Ishikawa (cell line): ENCODE results near the gene ARHGEF4.

Source experiments
- CEBPB ChIP-seq: IDR thresholded peaks from 2 replicates; pipeline ENCODE4 v1.6.1; 2012
- CREB1 ChIP-seq: IDR thresholded peaks from 2 replicates; pipeline ENCODE4 v1.6.1; 2012; ENCODE audit warnings: low read depth
- EP300 ChIP-seq: IDR thresholded peaks from 2 replicates; pipeline ENCODE4 v1.6.1; 2012; ENCODE audit warnings: borderline replicate concordance
- FOXM1 ChIP-seq: IDR thresholded peaks from 2 replicates; pipeline ENCODE4 v1.6.1; 2012; ENCODE audit warnings: low read depth, borderline replicate concordance
- MAX ChIP-seq: IDR thresholded peaks from 2 replicates; pipeline ENCODE4 v1.6.1; 2012
- NFIC ChIP-seq: IDR thresholded peaks from 2 replicates; pipeline ENCODE4 v1.6.1; 2012
- RAD21 ChIP-seq: IDR thresholded peaks from 2 replicates; pipeline ENCODE4 v1.6.1; 2012; ENCODE audit warnings: low read depth
- TAF1 ChIP-seq: IDR thresholded peaks from 2 replicates; pipeline ENCODE4 v1.6.1; 2012; ENCODE audit warnings: low read depth, mild to moderate bottlenecking
- TCF12 ChIP-seq: IDR thresholded peaks from 2 replicates; pipeline ENCODE4 v1.6.1; 2012; ENCODE audit warnings: low read depth
- TEAD4 ChIP-seq: IDR thresholded peaks from 2 replicates; pipeline ENCODE4 v1.6.1; 2012
- YY1 ChIP-seq: IDR thresholded peaks from 2 replicates; pipeline ENCODE4 v1.6.1; 2012; ENCODE audit warnings: low read depth
- ZBTB7A ChIP-seq: IDR thresholded peaks from 2 replicates; pipeline ENCODE4 v1.6.1; 2012; ENCODE audit warnings: low read depth
- TF ChIP-seq, protein P1 (sequence below): IDR thresholded peaks from 2 replicates; pipeline ENCODE4 v1.6.1; 2012
- TF ChIP-seq, protein P2 (sequence below): IDR thresholded peaks from 2 replicates; pipeline ENCODE4 v1.6.1; 2012; ENCODE audit warnings: low read depth, mild to moderate bottlenecking

DNA sequence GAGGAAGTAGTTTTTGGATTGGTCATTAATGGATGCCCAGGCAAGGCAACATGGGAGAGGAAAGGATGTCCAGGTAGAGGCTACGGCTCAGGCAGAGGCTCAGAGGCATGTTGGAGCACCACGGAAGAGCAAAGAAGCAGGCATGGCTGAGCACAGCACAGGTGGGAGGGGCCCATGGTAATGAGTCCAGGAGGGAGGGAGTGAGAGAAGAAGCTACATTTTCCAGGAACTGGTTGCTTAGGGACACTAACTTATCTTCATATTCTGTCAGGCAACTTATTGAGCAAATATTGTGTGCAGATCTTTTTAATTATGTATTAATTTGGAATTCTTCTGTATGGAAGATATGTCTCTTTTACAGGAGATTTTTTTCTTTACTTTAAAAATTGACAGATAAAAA is 42.2 kb downstream of the ARHGEF4 start:
- TF ChIP-seq NFIC (no peak), YY1 (no peak), FOXM1 (no peak), CREB1 (no peak), TAF1 (no peak), TEAD4 (no peak), MAX (no peak), EP300 (no peak), RAD21 (no peak), ZBTB7A (no peak), TCF12 (no peak), CEBPB (no peak)
- TF ChIP-seq, protein P1, sequence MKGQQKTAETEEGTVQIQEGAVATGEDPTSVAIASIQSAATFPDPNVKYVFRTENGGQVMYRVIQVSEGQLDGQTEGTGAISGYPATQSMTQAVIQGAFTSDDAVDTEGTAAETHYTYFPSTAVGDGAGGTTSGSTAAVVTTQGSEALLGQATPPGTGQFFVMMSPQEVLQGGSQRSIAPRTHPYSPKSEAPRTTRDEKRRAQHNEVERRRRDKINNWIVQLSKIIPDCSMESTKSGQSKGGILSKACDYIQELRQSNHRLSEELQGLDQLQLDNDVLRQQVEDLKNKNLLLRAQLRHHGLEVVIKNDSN: no peak
- TF ChIP-seq, protein P2, sequence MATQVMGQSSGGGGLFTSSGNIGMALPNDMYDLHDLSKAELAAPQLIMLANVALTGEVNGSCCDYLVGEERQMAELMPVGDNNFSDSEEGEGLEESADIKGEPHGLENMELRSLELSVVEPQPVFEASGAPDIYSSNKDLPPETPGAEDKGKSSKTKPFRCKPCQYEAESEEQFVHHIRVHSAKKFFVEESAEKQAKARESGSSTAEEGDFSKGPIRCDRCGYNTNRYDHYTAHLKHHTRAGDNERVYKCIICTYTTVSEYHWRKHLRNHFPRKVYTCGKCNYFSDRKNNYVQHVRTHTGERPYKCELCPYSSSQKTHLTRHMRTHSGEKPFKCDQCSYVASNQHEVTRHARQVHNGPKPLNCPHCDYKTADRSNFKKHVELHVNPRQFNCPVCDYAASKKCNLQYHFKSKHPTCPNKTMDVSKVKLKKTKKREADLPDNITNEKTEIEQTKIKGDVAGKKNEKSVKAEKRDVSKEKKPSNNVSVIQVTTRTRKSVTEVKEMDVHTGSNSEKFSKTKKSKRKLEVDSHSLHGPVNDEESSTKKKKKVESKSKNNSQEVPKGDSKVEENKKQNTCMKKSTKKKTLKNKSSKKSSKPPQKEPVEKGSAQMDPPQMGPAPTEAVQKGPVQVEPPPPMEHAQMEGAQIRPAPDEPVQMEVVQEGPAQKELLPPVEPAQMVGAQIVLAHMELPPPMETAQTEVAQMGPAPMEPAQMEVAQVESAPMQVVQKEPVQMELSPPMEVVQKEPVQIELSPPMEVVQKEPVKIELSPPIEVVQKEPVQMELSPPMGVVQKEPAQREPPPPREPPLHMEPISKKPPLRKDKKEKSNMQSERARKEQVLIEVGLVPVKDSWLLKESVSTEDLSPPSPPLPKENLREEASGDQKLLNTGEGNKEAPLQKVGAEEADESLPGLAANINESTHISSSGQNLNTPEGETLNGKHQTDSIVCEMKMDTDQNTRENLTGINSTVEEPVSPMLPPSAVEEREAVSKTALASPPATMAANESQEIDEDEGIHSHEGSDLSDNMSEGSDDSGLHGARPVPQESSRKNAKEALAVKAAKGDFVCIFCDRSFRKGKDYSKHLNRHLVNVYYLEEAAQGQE: no peak
